HG03139 (cell line): ENCODE results near the gene CAPN12.

ENCODE experiments used
- ATAC-seq: cut with Tn5 transposase; IDR thresholded peaks from one replicate; pipeline ENCODE4 v1.9.1; 2021; ENCODE audit not compliant: unreplicated experiment

The CAPN12 gene

DNA sequence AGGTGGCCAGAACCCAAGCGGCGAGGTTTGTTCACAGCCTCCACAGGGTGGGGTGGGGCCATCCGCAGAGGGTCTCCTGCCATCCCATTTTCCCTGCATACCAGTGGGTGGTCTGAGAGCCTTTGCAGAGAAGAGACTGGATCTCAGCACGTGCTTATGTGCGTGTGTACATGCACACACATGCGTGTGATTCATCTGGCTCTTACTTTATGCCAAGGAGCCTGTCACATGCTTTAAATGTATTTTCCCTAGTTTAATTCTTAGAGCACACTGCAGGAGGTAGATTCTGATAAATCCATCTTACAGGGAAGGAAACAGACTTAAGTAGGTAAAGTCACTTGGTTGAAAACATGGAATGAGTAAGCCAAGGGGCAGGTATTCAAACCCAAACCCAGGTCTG is 47.1 kb downstream of the CAPN12 start:
- ATAC-seq: no peak

DNA sequence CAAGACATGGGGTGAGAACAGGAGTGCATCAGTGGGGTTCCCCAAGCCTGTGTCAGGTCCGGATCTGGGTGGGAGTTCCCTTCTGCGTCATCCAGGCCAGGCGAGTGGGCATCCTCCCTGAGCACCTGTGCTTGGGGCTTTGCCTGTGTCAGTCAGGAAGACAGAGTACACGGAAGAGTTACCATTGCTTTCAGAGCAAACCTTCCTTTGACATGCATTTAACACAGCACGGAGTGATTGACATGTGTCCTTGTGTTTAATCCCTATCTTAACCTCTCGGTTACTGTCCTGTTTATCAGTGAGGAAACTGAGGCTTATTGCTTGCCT is 47.6 kb downstream of the CAPN12 start:
- no peak for ATAC-seq

DNA sequence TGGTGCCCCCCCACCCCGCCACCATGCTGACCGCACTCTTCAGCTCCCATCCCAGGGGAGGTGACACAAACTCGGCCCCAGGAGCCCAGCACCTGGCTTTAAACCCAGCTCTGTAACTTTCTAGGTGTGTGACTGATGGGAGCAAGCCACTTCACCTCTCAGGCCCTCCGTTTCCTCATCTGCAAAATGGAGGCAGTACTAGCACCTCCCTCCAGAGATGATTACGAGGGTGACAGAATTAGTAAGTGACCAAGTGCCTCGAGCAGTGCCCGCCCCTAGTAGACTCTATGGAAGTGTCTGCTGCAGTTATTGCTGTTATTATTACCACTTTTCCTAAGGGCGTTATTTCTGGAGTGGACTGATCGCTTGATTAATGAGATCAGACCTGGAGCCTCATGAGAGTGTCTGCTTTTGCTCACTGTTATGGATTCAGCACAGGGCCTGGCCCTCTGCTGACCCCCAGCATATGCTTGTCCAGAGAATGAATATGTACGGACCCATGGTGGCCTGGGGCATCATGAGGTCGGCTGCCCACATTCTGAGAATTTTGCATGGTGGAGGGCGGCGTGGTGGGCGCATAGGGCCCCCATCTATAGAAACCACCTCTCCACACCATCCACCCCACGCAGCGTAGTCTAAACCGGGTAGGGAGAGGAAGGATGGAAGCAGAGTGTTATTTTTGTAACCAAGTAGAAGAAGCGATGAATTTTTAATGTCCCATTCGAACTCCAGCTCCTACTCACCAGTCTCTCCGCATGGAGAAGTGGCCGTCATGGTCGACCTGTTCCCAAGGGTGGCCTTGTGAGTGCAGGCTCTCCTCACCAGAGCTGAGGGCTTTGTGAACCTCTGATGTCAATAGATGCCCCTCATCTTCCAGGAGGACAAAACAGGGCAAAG is 48.2 kb downstream of the CAPN12 start:
- no peak for ATAC-seq

DNA sequence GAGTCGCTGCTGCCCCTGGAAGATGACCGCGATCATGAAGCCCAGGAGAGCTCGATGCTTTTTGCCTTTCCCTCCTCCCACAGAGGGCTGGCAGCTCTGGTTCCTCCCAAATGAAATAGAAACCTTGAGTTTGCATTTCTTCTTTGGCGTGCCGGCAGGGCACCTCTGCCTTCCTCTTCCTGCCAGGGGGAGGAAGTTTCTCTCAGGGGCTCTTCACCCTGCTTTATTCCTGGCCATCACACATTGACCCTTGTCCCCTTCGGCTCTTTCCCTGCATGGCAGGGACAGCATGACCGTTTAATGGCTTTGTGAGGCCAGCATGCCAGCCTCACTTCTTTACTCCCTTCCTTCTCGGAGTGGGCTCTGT is 49.0 kb downstream of the CAPN12 start:
- ATAC-seq: no peak

DNA sequence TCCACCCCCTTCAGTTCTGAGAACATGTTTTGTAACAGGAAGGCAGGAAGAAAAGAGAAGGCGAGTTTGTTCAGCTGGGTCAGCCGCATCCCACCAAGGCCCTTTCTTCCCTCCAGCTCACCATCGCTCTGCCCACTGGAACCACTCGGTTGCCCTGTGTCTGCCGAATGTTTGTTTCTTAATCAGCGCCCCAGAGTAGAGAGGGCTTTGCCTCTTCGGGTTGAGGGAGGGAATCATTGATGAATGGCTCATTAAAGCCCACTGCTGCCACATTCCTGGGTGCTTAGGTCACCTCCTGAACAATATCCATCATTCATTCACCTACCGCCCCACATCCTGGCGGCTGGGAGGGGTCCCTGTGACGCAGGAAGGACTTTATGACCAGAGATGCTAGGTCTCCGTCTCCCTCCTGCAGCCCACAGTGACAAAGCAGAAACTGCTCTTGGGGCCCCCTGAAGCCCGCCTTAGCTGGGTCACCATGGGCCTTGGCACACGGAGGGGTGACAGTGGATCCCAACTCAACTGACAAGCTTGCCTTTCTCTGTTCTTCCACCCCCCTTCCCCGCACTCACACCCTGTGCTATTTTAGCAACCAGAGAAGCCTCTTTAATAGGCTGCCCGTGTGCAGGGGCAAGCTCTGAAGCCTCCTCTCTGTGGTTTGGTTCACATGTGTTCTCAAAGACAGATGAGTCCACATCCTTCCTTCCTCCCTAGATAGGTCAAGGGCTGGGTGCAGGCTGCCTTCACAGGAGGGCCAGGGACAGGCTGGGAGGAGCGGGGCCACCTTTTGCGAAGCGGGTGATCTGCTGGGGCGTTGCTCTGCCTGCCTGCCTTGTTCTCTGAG is 50.7 kb downstream of the CAPN12 start:
- ATAC-seq: no peak

DNA sequence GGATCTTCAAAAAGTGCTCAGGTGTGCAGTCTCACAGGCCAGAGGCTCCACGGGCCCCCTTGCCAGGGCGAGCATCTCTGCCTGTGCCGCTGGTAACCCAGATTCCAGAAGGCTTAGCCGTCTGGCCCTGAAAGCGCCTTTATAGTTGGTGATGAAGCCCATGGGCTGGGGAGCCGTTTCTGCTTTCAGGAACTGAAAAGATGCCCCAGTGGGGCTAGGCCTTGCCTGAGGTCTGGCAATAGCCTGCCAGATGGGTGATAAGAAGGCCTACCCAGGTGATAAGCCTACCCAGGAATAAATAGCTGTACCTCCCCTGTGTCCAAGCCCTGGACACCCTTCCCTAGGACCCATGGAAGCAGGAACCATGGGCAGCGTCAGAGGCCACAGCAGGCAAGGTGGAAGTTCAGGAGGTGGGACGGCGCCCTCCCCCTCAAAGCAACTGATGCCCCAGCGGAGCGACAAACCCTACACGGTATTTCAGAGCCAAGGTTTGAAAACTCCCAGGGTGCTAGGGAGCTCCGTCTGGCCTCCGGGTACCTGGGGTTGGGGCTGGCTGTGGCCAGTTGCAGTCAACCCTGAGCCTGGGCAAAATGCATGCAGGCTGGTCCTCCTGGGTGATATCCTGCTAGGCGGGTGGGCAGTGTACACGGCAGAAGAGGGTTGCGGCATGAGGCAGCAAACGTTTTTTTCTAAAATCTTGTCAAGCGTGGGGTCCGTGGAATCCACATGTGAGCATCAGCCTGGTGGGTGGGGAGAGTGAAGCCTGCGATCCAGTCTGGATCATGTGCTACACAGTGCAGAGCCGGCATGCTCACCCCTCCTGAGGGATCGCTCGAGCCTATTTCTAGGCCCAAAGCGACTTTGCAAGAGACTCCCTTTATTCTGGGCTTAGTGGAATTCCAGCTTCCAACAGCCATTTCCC is 51.6 kb downstream of the CAPN12 start:
- ATAC-seq: no peak

DNA sequence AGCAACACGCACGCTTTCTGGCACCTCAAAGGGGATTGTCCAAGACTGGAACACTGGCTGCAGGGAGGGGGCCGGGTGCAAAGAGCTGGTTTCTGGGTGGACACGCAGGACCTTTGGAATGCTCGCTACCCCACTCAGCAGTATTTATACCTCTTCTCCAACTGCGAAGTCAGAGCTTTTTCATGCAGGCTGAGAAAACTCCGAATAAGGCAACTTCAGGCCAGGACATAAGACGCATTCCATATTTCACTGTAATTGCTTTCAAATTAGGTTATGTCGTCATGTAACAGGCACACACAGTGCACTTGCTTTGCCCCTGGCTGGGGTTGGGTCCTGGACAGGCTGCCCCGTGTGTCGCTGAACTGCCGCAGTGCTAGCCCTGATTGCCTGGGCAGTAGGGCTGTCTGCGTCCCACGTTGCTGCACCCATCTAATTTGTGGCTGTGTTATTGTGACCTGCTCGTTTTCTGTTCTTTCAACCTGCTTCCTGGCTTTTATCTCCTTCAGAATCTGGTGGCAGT is 52.3 kb downstream of the CAPN12 start:
- no peak for ATAC-seq

DNA sequence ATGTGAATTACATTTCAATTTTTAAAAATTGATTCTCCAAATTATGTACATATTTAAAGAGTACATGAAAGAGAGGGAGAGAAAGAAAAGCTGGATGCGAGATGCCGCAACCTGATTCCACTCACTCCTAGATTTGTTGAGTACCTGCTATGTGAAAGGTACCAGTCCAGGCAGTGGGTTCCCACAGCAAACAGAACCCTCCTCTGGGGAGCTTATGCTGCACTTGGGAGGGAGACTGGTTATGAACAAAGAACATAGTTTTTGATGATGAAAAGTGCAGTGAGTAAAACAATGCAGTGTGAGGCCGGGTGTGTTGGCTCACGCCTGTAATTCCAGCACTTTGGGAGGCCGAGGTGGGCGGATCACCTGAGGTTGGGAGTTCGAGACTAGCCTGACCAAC is 53.4 kb downstream of the CAPN12 start:
- no peak for ATAC-seq

DNA sequence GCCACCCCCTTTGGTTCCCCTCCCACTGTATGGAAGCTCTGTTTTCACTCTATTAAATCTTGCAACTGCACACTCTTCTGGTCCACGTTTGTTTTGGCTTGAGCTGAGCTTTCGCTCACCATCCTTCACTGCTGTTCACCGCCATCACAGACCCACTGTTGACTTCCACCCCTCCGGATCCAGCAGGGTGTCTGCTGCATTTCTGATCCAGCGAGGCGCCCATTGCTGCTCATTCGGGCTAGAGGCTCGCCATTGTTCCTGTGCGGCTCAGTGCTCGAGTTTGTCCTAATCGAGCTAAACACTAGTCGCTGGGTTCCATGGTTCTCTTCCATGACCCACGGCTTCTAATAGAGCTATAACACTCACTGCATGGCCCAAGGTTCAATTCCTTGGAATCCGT is 54.1 kb downstream of the CAPN12 start:
- no peak for ATAC-seq

DNA sequence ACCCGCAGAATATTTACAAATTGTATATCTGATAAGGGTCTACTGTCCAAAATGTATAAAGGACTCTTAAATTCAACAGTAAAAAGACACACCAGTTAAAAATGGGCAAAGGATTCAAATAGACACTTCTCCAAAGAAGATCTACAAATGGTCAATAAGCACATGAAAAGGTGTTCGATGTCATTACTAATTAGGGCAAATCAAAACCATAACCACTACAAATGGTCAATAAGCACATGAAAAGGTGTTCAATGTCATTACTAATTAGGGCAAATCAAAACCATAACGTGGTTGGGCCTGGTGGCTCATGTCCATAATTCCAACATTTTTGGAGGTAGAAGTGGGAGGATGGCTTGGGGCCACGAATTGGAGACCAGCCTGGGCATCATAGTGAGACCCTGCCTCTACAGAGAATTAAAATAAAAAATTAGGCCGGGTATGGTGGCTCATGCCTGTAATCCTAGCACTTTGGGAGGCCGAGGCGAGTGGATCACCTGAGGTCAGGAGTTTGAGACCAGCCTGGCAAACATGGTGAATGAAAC is 56.4 kb downstream of the CAPN12 start:
- no peak for ATAC-seq

DNA sequence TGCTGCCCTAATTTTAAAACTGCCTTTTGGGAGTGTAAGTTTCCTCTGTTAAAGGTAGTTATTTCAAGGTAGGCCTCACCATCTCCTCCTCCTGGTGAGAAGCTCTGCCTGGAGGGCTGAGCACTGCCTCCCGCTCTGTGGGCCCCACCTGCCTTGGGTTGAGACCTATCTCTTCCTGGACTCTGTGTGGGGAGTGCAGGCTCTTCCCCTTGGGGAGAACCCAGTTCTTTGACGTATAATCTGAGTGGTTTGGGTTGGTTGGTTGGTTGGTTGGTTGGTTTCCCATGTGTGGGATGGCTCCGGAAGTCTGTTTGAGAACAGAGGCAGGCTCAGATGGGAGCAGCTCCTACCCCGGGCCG is 57.8 kb downstream of the CAPN12 start:
- ATAC-seq: no peak

DNA sequence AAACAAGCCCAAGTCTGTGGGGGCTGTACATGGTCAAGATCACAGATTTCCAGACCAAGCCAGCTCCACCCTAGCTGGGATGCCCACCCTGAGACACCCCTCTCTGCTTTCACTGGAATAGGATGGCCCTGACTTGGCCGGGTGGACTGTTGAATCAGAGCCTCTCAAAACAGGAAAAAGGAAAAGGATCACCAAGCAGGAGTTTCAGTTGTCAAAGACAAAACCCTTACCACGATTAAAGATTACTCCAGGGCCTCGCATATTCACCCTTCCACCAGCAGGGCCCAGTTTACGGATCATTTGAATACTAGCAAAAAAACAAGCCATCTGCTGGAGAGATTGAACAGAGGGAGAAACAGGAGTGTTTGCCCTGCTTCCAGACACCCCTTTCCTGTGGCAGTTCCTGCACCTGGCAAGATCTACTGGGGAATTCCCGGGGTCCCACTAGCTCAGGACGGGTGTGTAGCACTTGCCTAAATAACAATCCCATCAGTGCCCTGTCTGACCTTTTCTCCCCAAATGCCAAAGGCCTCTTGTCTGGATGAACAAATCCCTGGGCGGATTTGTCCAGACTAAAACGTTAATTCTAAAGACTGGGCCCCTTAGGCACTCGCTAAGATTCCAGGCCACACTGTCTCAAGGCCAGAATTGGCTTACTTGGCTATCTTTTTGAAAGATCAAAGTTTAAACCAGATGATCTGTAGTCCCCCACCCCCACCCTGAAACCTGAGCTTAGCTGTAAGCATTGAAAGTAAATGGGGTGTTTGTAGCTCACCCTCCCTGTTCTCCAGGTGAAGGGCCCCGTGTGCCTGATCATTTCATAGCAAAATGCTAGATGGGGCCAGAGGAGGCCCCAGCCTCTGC is 58.4 kb downstream of the CAPN12 start:
- ATAC-seq: no peak

DNA sequence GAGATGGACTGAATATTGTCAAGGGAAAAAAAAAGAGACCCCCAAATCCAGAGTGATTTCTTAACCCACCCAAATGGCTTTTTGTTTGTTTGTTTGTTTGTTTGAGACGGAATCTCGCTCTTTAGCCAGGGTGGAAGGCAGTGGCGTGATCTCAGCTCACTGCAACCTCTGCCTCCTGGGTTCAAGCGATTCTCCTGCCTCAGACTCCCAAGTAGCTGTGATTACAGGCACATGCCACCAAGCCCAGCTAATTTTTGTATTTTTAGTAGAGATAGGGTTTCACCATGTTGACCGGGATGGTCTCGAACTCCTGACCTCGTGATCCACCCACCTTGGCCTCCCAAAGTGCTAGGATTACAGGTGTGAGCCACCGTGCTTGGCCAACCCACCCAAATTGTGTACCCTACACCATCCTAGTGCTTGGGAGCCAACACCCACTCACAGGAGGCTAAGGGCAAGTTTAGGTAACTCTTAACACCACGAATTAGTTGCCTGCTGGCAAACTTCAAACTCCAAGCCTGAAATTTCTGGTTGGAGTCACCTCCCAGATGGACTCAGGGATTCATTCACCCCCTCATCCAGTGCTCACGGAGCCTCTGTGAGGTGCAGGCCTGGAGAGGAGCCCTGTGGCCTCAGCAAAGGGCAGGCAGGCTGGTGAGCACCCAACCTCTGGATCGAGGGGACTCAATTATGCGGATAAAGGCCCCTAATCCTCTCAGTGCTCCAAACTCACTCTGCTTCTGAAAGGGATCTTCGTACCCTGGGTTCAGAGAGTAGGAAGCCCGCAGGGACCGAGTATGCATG is 59.2 kb downstream of the CAPN12 start:
- no peak for ATAC-seq

DNA sequence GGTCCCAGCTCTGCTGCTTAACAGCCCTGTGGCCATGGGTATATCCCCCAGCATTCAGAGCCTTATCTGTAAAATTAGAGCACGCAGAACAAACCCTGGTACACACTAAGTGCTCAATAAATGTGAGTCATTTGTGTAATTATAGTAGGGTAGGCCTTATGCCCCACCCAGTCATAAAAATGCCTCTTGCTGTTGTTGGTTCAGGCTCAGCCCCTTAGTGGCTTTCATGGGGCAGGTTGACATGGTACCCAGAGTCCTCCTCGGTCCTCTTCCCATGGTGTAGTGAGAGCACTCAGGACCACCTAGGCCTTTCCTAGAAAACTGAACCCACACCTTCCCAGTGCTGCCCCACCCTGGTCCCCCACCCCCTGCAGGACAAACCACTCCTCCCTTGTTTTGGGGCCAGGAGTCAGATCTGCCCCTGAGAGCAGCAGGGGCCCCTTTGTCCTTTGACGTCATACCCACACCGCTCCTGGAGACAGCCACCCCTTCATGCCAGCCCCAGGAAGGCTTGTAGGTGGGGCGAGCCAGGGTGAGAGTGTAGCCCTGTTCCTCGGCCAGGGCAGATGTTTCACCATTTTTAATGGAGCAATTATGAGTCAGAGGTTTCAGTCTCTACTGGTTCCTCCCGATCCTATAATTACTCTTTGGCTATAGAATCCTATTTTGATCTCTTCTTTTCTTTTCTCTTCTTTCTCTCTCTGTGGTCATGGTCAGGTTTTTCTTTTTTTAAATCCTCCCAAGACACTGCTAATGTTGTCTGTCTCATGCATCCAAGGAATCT is 60.0 kb downstream of the CAPN12 start:
- ATAC-seq: no peak

DNA sequence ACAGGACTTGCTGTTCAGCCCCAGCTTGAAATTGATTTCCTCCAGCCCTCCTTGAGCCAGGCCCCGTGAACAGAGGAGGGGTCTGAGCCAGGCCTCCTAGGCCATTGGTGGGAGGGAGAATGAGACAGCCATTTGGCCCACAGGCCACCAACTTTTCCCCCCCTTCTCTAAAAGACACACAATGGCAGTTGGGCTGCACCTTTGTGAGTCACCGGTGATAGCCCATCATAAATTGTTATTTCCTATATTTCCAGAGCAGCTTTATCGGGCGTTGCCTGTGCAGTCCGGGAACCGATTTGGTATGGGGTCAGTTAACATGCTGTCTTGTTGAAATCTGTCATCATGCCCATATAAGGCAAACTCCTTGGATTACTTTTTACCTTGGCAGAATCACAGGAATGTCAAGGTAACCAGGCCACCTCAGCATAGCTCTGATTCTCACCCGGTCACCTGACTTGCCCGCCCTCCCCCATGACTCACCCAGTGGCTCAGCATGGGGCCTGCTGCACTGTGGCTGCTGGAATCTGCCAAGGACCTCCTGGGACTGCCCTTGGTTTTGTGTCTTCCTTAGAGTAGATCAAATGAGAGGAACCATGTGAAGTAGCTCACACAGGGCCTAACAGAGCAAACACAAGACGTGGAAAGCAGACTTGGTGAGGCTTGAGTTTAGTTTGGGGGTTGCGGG is 60.7 kb downstream of the CAPN12 start:
- no peak for ATAC-seq

DNA sequence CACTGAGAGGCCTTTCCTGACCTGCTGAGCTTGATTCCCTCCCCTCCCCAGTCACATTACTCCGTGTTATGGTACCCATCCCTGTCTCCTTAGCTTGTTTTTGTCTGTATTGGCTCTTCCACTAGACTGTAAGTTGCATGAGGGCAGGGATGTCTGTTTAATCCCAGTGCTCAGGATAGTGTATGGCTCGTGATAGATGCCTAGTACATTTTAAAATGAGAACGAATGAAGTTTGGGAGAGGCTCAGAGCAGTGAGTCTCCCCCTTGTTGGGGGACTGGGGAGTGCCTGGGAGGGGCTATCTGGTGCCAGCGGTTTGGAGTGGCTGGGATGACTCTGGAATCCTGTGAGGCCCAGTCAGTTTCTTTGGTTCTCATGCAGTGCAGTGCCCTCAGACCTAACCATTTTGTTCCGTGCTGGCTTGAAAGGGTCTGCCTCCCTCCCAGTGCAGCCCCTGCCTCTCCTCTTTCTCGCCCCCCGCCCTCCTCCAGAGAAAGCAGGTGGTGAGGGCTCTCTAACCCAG is 61.3 kb downstream of the CAPN12 start:
- ATAC-seq: no peak

DNA sequence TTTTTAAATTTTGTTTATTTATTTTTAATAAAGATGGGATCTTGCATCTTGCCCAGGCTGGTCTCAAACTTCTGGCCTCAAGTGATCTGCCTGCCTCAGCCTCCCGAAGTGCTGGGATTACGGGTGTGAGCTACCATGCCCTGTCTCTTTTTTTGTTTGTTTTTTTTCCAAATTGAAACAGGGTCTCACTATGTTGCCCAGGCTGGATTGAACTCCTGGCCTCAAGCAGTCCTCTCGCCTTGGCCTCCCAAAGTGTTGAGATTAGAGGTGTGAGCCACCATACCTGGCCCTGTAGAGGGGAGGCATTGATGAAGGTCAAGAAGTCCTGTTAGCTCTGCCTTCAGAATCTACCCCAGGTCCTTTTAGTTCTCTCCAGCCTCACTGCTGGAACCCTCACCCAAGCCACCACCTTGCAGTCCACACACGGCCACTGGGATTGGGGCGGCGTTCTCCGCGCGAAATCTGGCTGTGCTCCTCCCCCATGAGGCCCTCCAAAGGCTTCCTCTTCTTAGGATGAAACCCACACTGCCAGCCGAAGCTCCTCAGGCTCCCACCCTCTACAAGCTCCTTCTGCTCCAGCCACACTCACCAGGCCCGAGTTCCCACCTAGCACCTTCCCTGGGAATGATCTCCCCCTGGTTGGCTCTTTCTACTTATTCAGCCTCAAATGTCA is 61.9 kb downstream of the CAPN12 start:
- ATAC-seq: no peak
